MCF 10A (cell line): Measurements from ENCODE around the gene PRKG1. TPM values are rescaled to one million over a fixed set of nuclear protein-coding genes. Genes with fewer than 3 reads are reported as not detected.

Experiments used
- BruUV-seq: library from RNA; stranded (reverse); fragments of 400-500 nt; replicated peaks from 2 replicates; lab custom pipeline; 2021; lab: Mats Ljungman, UMichigan
- CTCF ChIA-PET: fragments of 300-600 bp; sonication (Branson Sonifier 250); formaldehyde crosslinking; extraction: SDS; loops from one replicate; lab custom pipeline; 2021; ENCODE audit warnings: antibody characterized with exemption, inconsistent platforms; lab: Yijun Ruan, JAX
- POLR2A ChIA-PET: fragments of 300-600, 350-650 bp; sonication (Branson Sonifier 250); formaldehyde crosslinking; extraction: SDS; loops from one replicate; lab custom pipeline; 2020; ENCODE audit warnings: antibody characterized with exemption, inconsistent platforms; lab: Yijun Ruan, JAX
- DNase-seq: peaks from one replicate; pipeline ENCODE4 v3.0.0-alpha.2; 2018; ENCODE audit not compliant: unreplicated experiment
- H3K27ac Mint-ChIP-seq: one replicate; pipeline ENCODE4 v1.8.0; 2022; ENCODE audit warnings: mild to moderate bottlenecking, low read depth, mixed read lengths; ENCODE audit not compliant: unreplicated experiment
- H3K27me3 Mint-ChIP-seq: one replicate; pipeline ENCODE4 v1.8.0; 2022; ENCODE audit warnings: mixed read lengths; ENCODE audit not compliant: insufficient read depth, unreplicated experiment
- H3K36me3 Mint-ChIP-seq: one replicate; pipeline ENCODE4 v1.8.0; 2022; ENCODE audit warnings: mild to moderate bottlenecking, moderate library complexity, mixed read lengths; ENCODE audit not compliant: insufficient read depth, unreplicated experiment
- H3K4me1 Mint-ChIP-seq: one replicate; pipeline ENCODE4 v1.8.0; 2022; ENCODE audit warnings: mixed read lengths; ENCODE audit not compliant: insufficient read depth, unreplicated experiment
- H3K4me3 Mint-ChIP-seq: one replicate; pipeline ENCODE4 v1.8.0; 2022; ENCODE audit warnings: mild to moderate bottlenecking, moderate library complexity, mixed read lengths; ENCODE audit not compliant: unreplicated experiment
- H3K9me3 Mint-ChIP-seq: one replicate; pipeline ENCODE4 v1.8.0; 2022; ENCODE audit warnings: mixed read lengths; ENCODE audit not compliant: unreplicated experiment
- CTCF ChIP-seq: fragments of 200-600 bp; IDR thresholded peaks from one replicate; pipeline ENCODE4 v1.8.0; 2022; ENCODE audit warnings: antibody characterized with exemption, mild to moderate bottlenecking; ENCODE audit not compliant: unreplicated experiment
- intact Hi-C: fragments of 100-400 bp; cut with micrococcal nuclease; formaldehyde crosslinking; loops from 2 replicates; pipeline ENCODE4 v1.14.1; 2022
- total RNA-seq: library from RNA; stranded (reverse); gene quantifications from 2 replicates; pipeline ENCODE4 v1.2.3, GENCODE V29; 2022

Gene PRKG1
- total RNA-seq, 1 experiment from 2014 or later: 0.09 TPM

- Mint-ChIP-seq H3K4me1 (no peaks in the 10 kb centered on the region), H3K9me3 (no peaks in the 10 kb centered on the region), H3K27me3 (peaks cover 30% of the 10 kb centered on the region), H3K36me3 (no peaks in the 10 kb centered on the region), H3K27ac (no peak overlapping the region), H3K4me3 (no peak overlapping the region)
- no peak for DNase-seq
- intact Hi-C loops: no loop called here
- no TSS peak for BruUV-seq
- no peak for TF ChIP-seq CTCF
- ChIA-PET POLR2A (no interaction called here), CTCF (interaction anchor here (0.6 kb wide), 1 partner anchor 132 kb away, joined by 3 read pairs; no protein-coding TSS in a partner anchor)
These were observed 156.7 kb downstream of the PRKG1 start for GRCh38 chr10:51230887-51231585.

GRCh38 chr10:51231754-51232153 is 157.5 kb downstream of the PRKG1 start:
- no peak for TF ChIP-seq CTCF
- H3K27ac Mint-ChIP-seq: no peak overlapping the region
- no TSS peak for BruUV-seq
- no peaks in the 10 kb centered on the region for H3K4me1 Mint-ChIP-seq
- peaks cover 30% of the 10 kb centered on the region for H3K27me3 Mint-ChIP-seq
- ChIA-PET CTCF (interaction anchor here (0.6 kb wide), 1 partner anchor 133 kb away, joined by 3 read pairs; no protein-coding TSS in a partner anchor), POLR2A (no interaction called here)
- H3K9me3 Mint-ChIP-seq: no peaks in the 10 kb centered on the region
- intact Hi-C loops: no loop called here
- no peak for DNase-seq
- no peak overlapping the region for H3K4me3 Mint-ChIP-seq
- H3K36me3 Mint-ChIP-seq: no peaks in the 10 kb centered on the region

GRCh38 chr10:51233337-51234100 is 159.2 kb downstream of the PRKG1 start:
- intact Hi-C loops: no loop called here
- POLR2A ChIA-PET: no interaction called here
- CTCF ChIA-PET: interaction anchor here (0.6 kb wide), 2 partner anchors 102 to 189 kb away, joined by 3 to 9 read pairs; no protein-coding TSS in a partner anchor
- Mint-ChIP-seq H3K27ac (no peak overlapping the region), H3K4me1 (no peaks in the 10 kb centered on the region), H3K27me3 (peaks cover 30% of the 10 kb centered on the region), H3K4me3 (no peak overlapping the region), H3K9me3 (no peaks in the 10 kb centered on the region), H3K36me3 (no peaks in the 10 kb centered on the region)
- no TSS peak for BruUV-seq
- no peak for DNase-seq
- TF ChIP-seq CTCF: no peak

- POLR2A ChIA-PET: no interaction called here
- H3K27ac Mint-ChIP-seq: no peak overlapping the region
- CTCF ChIA-PET: no interaction called here
- TF ChIP-seq CTCF: no peak
- peaks cover 30% of the 10 kb centered on the region for H3K27me3 Mint-ChIP-seq
- no peak for DNase-seq
- no peaks in the 10 kb centered on the region for H3K9me3 Mint-ChIP-seq
- no peaks in the 10 kb centered on the region for H3K36me3 Mint-ChIP-seq
- intact Hi-C loops: no loop called here
- H3K4me3 Mint-ChIP-seq: no peak overlapping the region
- no TSS peak for BruUV-seq
- no peaks in the 10 kb centered on the region for H3K4me1 Mint-ChIP-seq
These were observed 161.6 kb downstream of the PRKG1 start for GRCh38 chr10:51235865-51236264.
